ENCODE results near the gene EXOC3.

The EXOC3 gene

GRCh38 chr5:496028-496427, 53.1 kb downstream of the EXOC3 start:
- no peak for DNase-seq (ENCODE audit: low spot score)
- in situ Hi-C loops (cut with MboI; ENCODE audit: low pct_unique_long_range_greater_than_20kb, low sequenced_read_pairs, unreplicated experiment), result no loop called here

GRCh38 chr5:497090-497700, 54.2 kb downstream of the EXOC3 start:
- in situ Hi-C loops (cut with MboI; ENCODE audit: low pct_unique_long_range_greater_than_20kb, low sequenced_read_pairs, unreplicated experiment), result no loop called here

More at GRCh38 chr5:496028-496427, 53.1 kb downstream of the EXOC3 start:
- TF ChIP-seq, protein P1, sequence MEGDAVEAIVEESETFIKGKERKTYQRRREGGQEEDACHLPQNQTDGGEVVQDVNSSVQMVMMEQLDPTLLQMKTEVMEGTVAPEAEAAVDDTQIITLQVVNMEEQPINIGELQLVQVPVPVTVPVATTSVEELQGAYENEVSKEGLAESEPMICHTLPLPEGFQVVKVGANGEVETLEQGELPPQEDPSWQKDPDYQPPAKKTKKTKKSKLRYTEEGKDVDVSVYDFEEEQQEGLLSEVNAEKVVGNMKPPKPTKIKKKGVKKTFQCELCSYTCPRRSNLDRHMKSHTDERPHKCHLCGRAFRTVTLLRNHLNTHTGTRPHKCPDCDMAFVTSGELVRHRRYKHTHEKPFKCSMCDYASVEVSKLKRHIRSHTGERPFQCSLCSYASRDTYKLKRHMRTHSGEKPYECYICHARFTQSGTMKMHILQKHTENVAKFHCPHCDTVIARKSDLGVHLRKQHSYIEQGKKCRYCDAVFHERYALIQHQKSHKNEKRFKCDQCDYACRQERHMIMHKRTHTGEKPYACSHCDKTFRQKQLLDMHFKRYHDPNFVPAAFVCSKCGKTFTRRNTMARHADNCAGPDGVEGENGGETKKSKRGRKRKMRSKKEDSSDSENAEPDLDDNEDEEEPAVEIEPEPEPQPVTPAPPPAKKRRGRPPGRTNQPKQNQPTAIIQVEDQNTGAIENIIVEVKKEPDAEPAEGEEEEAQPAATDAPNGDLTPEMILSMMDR (IDR thresholded peaks at IDR 0.05; ENCODE audit: extremely low read depth, insufficient read depth, missing control alignments), result no peak

GRCh38 chr5:497871-498509, 55.0 kb downstream of the EXOC3 start:
- in situ Hi-C loops (cut with MboI; ENCODE audit: low pct_unique_long_range_greater_than_20kb, low sequenced_read_pairs, unreplicated experiment), result no loop called here
- DNase-seq (ENCODE audit: low spot score), result no peak
- TF ChIP-seq, protein P1 (IDR thresholded peaks at IDR 0.05; ENCODE audit: extremely low read depth, insufficient read depth, missing control alignments), result no peak

More at GRCh38 chr5:497090-497700, 54.2 kb downstream of the EXOC3 start:
- DNase-seq (ENCODE audit: low spot score), result no peak
- TF ChIP-seq, protein P1 (IDR thresholded peaks at IDR 0.05; ENCODE audit: extremely low read depth, insufficient read depth, missing control alignments), result no peak

- DNase-seq (ENCODE audit: low spot score), result no peak
- in situ Hi-C loops (cut with MboI; ENCODE audit: low pct_unique_long_range_greater_than_20kb, low sequenced_read_pairs, unreplicated experiment), result no loop called here
- TF ChIP-seq, protein P1 (IDR thresholded peaks at IDR 0.05; ENCODE audit: extremely low read depth, insufficient read depth, missing control alignments), result no peak
Observed at GRCh38 chr5:499233-500209, 56.5 kb downstream of the EXOC3 start.

DNA sequence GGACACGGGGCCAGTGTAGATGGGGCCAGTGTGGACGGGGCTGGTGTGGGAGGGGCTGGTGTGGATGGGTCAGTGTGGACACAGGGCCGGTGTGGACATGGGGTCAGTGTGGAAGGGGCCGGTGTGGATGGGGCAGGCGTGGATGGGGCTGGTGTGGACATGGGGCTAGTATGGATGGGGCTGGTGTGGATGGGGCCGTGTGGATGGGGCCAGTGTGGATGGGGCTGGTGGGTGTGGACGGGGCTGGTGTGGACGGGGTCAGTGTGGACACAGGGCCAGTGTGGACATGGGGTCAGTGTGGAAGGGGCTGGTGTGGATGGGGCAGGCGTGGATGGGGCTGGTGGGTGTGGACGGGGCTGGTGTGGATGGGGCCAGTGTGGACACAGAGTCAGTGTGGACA, 57.5 kb downstream of the EXOC3 start:
- TF ChIP-seq, protein P1 (IDR thresholded peaks at IDR 0.05; ENCODE audit: extremely low read depth, insufficient read depth, missing control alignments), result no peak
- in situ Hi-C loops (cut with MboI; ENCODE audit: low pct_unique_long_range_greater_than_20kb, low sequenced_read_pairs, unreplicated experiment), result no loop called here
- DNase-seq (ENCODE audit: low spot score), result no peak

DNA sequence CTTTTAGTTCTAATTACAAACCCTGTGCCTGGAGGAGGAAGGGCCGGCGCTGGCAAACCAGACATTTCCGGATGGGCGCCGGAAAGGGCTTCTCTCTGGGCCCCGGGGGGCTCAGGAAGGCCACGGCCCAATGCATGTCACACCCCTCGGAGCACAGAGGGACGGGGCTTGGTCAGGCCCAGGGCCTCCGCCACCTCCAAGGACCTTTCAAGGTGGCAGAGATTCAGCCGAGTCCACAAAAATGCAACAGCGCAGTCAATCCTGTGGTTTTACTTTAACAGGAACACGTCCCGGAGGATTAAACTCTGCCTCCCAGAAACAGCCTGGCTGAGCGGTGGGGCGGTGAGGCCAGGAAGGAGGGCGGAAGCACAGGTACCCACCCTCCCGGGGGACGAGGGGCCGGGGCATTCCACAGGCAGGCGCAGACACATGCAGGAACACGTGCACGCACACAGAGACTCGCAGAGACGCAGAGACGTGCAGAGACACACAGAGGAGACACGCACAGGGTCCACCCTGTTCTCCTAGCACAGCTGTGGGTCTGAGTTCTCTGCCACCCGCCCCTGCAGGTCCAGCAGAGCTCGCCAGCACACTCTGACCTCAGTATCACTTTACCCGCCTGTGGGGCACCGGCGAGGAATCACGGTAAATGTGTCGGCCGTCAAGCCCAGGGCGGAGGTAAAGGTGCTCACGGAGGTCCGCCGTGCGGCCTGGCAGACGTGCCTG, 58.3 kb downstream of the EXOC3 start:
- in situ Hi-C loops (cut with MboI; ENCODE audit: low pct_unique_long_range_greater_than_20kb, low sequenced_read_pairs, unreplicated experiment), result no loop called here
- no peak for DNase-seq (ENCODE audit: low spot score)
- TF ChIP-seq, protein P1 (IDR thresholded peaks at IDR 0.05; ENCODE audit: extremely low read depth, insufficient read depth, missing control alignments), result no peak
